ENCODE measurements around the gene ZNF837.
A peak's percentile ranks its signal among the peaks of the same experiment; 100 is the strongest.
"Not testable (repeated sequence)": the region's sequence is repeated elsewhere in the genome, so short reads cannot be mapped to it uniquely, and the experiment has no call there.

Gene ZNF837

GRCh38 chr19:58403920-58404478 lies 23.2 kb upstream of the ZNF837 start:
- not testable (repeated sequence) for H3K4me3 ChIP-seq (ENCODE audit: low read depth, low read length); H3K36me3 ChIP-seq (ENCODE audit: control insufficient read depth, insufficient read depth, low read length); H3K9ac ChIP-seq (ENCODE audit: low read depth, low read length); H3K27me3 ChIP-seq (ENCODE audit: control insufficient read depth, insufficient read depth, low read length); H3K9me3 ChIP-seq (ENCODE audit: control insufficient read depth, insufficient read depth, low read length); H3K27ac ChIP-seq (ENCODE audit: low read depth, low read length); H3K4me1 ChIP-seq (ENCODE audit: control insufficient read depth, insufficient read depth, low read length)

GRCh38 chr19:58401840-58402421 lies 21.1 kb upstream of the ZNF837 start:
- Histone ChIP-seq H3K36me3 (ENCODE audit: control insufficient read depth, insufficient read depth, low read length) (no peaks in the 10 kb centered on the region), H3K9me3 (ENCODE audit: control insufficient read depth, insufficient read depth, low read length) (no peaks in the 10 kb centered on the region), H3K4me1 (ENCODE audit: control insufficient read depth, insufficient read depth, low read length) (peaks cover 2% of the 10 kb centered on the region; the same call in 1 of the 2 replicates), H3K27me3 (ENCODE audit: control insufficient read depth, insufficient read depth, low read length) (peaks cover 6% of the 10 kb centered on the region), H3K4me3 (ENCODE audit: low read depth, low read length) (peak overlapping the region; percentile 60), H3K27ac (ENCODE audit: low read depth, low read length) (no peak overlapping the region), H3K9ac (ENCODE audit: low read depth, low read length) (no peak overlapping the region)

GRCh38 chr19:58400916-58401839 lies 20.3 kb upstream of the ZNF837 start:
- no peak overlapping the region for H3K9ac ChIP-seq (ENCODE audit: low read depth, low read length)

GRCh38 chr19:58400316-58400915 lies 19.6 kb upstream of the ZNF837 start:
- no peaks in the 10 kb centered on the region for H3K36me3 ChIP-seq (ENCODE audit: control insufficient read depth, insufficient read depth, low read length)
- H3K4me3 ChIP-seq (ENCODE audit: low read depth, low read length), result peak overlapping the region; percentile 57
- H3K27ac ChIP-seq (ENCODE audit: low read depth, low read length), result no peak overlapping the region
- no peak overlapping the region for H3K9ac ChIP-seq (ENCODE audit: low read depth, low read length)
- H3K4me1 ChIP-seq (ENCODE audit: control insufficient read depth, insufficient read depth, low read length), result peaks cover 7% of the 10 kb centered on the region; the same call in 1 of the 2 replicates
- H3K9me3 ChIP-seq (ENCODE audit: control insufficient read depth, insufficient read depth, low read length), result no peaks in the 10 kb centered on the region
- peaks cover 10% of the 10 kb centered on the region for H3K27me3 ChIP-seq (ENCODE audit: control insufficient read depth, insufficient read depth, low read length)

More at GRCh38 chr19:58400916-58401839, 20.3 kb upstream of the ZNF837 start:
- peaks cover 10% of the 10 kb centered on the region for H3K27me3 ChIP-seq (ENCODE audit: control insufficient read depth, insufficient read depth, low read length)
- H3K4me1 ChIP-seq (ENCODE audit: control insufficient read depth, insufficient read depth, low read length), result peaks cover 3% of the 10 kb centered on the region; the same call in 1 of the 2 replicates
- peak overlapping the region; percentile 36 for H3K27ac ChIP-seq (ENCODE audit: low read depth, low read length)
- no peaks in the 10 kb centered on the region for H3K9me3 ChIP-seq (ENCODE audit: control insufficient read depth, insufficient read depth, low read length)
- H3K36me3 ChIP-seq (ENCODE audit: control insufficient read depth, insufficient read depth, low read length), result no peaks in the 10 kb centered on the region
- H3K4me3 ChIP-seq (ENCODE audit: low read depth, low read length), result peak overlapping the region; percentile 60

- Histone ChIP-seq H3K4me3 (ENCODE audit: low read depth, low read length) (no peak overlapping the region), H3K4me1 (ENCODE audit: control insufficient read depth, insufficient read depth, low read length) (peaks cover 7% of the 10 kb centered on the region; the same call in 1 of the 2 replicates), H3K9ac (ENCODE audit: low read depth, low read length) (no peak overlapping the region)
These were observed 19.1 kb upstream of the ZNF837 start for GRCh38 chr19:58399903-58400302.

GRCh38 chr19:58398545-58398944 lies 17.7 kb upstream of the ZNF837 start:
- H3K9me3 ChIP-seq (ENCODE audit: control insufficient read depth, insufficient read depth, low read length), result no peaks in the 10 kb centered on the region
- H3K4me3 ChIP-seq (ENCODE audit: low read depth, low read length), result no peak overlapping the region
- H3K4me1 ChIP-seq (ENCODE audit: control insufficient read depth, insufficient read depth, low read length), result peaks cover 7% of the 10 kb centered on the region; the same call in 1 of the 2 replicates
- no peak overlapping the region for H3K9ac ChIP-seq (ENCODE audit: low read depth, low read length)
- H3K27me3 ChIP-seq (ENCODE audit: control insufficient read depth, insufficient read depth, low read length), result peaks cover 10% of the 10 kb centered on the region
- peaks cover 15% of the 10 kb centered on the region for H3K36me3 ChIP-seq (ENCODE audit: control insufficient read depth, insufficient read depth, low read length)
- no peak overlapping the region for H3K27ac ChIP-seq (ENCODE audit: low read depth, low read length)

More at GRCh38 chr19:58399903-58400302, 19.1 kb upstream of the ZNF837 start:
- Histone ChIP-seq H3K36me3 (ENCODE audit: control insufficient read depth, insufficient read depth, low read length) (peaks cover 1% of the 10 kb centered on the region; the same call in 1 of the 2 replicates), H3K27ac (ENCODE audit: low read depth, low read length) (no peak overlapping the region), H3K9me3 (ENCODE audit: control insufficient read depth, insufficient read depth, low read length) (no peaks in the 10 kb centered on the region), H3K27me3 (ENCODE audit: control insufficient read depth, insufficient read depth, low read length) (peaks cover 10% of the 10 kb centered on the region)

GRCh38 chr19:58398087-58398486 lies 17.3 kb upstream of the ZNF837 start:
- H3K27ac ChIP-seq (ENCODE audit: low read depth, low read length), result no peak overlapping the region
- H3K4me3 ChIP-seq (ENCODE audit: low read depth, low read length), result no peak overlapping the region
- no peak overlapping the region for H3K9ac ChIP-seq (ENCODE audit: low read depth, low read length)
- H3K36me3 ChIP-seq (ENCODE audit: control insufficient read depth, insufficient read depth, low read length), result peaks cover 19% of the 10 kb centered on the region
- peaks cover 10% of the 10 kb centered on the region for H3K27me3 ChIP-seq (ENCODE audit: control insufficient read depth, insufficient read depth, low read length)
- peaks cover 7% of the 10 kb centered on the region; the same call in 1 of the 2 replicates for H3K4me1 ChIP-seq (ENCODE audit: control insufficient read depth, insufficient read depth, low read length)
- H3K9me3 ChIP-seq (ENCODE audit: control insufficient read depth, insufficient read depth, low read length), result no peaks in the 10 kb centered on the region

- Histone ChIP-seq H3K27ac (ENCODE audit: low read depth, low read length) (no peak overlapping the region), H3K4me1 (ENCODE audit: control insufficient read depth, insufficient read depth, low read length) (peaks cover 7% of the 10 kb centered on the region; the same call in 1 of the 2 replicates)
These were observed 16.8 kb upstream of the ZNF837 start for GRCh38 chr19:58397533-58398037.

GRCh38 chr19:58396691-58397532 lies 16.1 kb upstream of the ZNF837 start:
- peaks cover 7% of the 10 kb centered on the region; the same call in 1 of the 2 replicates for H3K4me1 ChIP-seq (ENCODE audit: control insufficient read depth, insufficient read depth, low read length)
- H3K4me3 ChIP-seq (ENCODE audit: low read depth, low read length), result peak overlapping the region; percentile 53; the same call in 1 of the 2 replicates
- no peak overlapping the region for H3K27ac ChIP-seq (ENCODE audit: low read depth, low read length)
- peaks cover 31% of the 10 kb centered on the region for H3K36me3 ChIP-seq (ENCODE audit: control insufficient read depth, insufficient read depth, low read length)
- H3K9me3 ChIP-seq (ENCODE audit: control insufficient read depth, insufficient read depth, low read length), result no peaks in the 10 kb centered on the region
- H3K27me3 ChIP-seq (ENCODE audit: control insufficient read depth, insufficient read depth, low read length), result peaks cover 10% of the 10 kb centered on the region
- no peak overlapping the region for H3K9ac ChIP-seq (ENCODE audit: low read depth, low read length)

More at GRCh38 chr19:58397533-58398037, 16.8 kb upstream of the ZNF837 start:
- Histone ChIP-seq H3K4me3 (ENCODE audit: low read depth, low read length) (no peak overlapping the region), H3K36me3 (ENCODE audit: control insufficient read depth, insufficient read depth, low read length) (peaks cover 24% of the 10 kb centered on the region), H3K9ac (ENCODE audit: low read depth, low read length) (no peak overlapping the region), H3K27me3 (ENCODE audit: control insufficient read depth, insufficient read depth, low read length) (peaks cover 10% of the 10 kb centered on the region), H3K9me3 (ENCODE audit: control insufficient read depth, insufficient read depth, low read length) (no peaks in the 10 kb centered on the region)

Measured in HUES48 (cell line).